Loucy (cell line): ENCODE results near the gene GLDC.

Source experiments
- CTCF ChIP-seq: fragments of 200-600 bp; sonication (generic); conservative IDR thresholded peaks from 2 replicates; pipeline ENCODE4 v1.5.1; 2014; ENCODE audit warnings: mild to moderate bottlenecking, antibody characterized with exemption, low read length
- EZH2phosphoT487 ChIP-seq: fragments of 200-600 bp; IDR thresholded peaks from 2 replicates; pipeline ENCODE4 v1.6.1; 2018; ENCODE audit warnings: antibody characterized with exemption, mild to moderate bottlenecking, moderate library complexity, borderline replicate concordance

- TF ChIP-seq CTCF, result no peak
- TF ChIP-seq EZH2phosphoT487, result no peak
Observed at GRCh38 chr9:6592791-6593190, 52.7 kb downstream of the GLDC start.
